T follicular helper cell (primary cell): ENCODE measurements around the gene BMPR1B.
"Not testable (repeated sequence)": the region's sequence is repeated elsewhere in the genome, so short reads cannot be mapped to it uniquely, and the experiment has no call there.

Experiments
- DNase-seq: peaks from one replicate; pipeline ENCODE4 v3.0.0-alpha.2; 2020; ENCODE audit warnings: low read depth

BMPR1B gene

DNA sequence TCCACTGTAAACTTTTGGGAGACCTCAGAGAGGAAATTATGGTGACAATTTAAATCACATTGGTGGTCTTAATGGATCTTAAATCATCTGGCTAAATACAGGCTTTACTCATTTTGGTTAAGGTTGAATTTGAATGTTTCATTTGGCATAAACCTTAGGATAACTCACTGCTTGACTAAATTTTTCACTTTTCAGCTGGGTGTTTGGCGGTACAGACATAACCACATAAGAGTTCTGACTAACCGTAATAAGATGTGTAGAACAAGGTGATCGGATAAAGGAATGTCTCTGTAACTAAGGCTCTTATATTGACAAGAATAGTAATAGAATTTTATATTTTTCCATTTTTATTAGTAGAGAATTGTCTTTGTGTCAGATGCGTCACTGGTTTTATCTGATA lies 281.0 kb downstream of the BMPR1B start:
- no peak for DNase-seq

GRCh38 chr4:95044324-95044837 lies 286.6 kb downstream of the BMPR1B start:
- no peak for DNase-seq

GRCh38 chr4:95045429-95045828 lies 287.7 kb downstream of the BMPR1B start:
- no peak for DNase-seq

DNA sequence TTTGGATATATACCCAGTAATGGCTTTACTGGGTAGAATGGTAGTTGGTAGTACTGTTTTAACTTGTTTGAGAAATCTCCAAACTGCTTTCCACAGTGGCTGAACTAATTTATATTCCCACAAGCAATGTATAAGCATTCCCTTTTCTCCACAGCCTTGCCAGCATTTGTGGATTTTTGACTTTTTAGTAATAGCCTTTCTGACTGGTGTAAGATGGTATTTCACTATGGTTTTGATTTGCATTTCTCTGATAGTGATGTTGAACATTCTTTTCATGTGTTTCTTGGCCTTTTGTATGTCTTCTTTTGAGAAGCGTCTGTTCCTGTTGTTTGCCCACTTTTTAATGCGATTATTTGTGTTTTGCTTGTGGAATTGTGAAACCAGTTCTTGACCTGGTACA lies 290.5 kb downstream of the BMPR1B start:
- no peak for DNase-seq

- no peak for DNase-seq
Measured at GRCh38 chr4:95049551-95050233, 291.9 kb downstream of the BMPR1B start.

GRCh38 chr4:95050980-95051701 lies 293.4 kb downstream of the BMPR1B start:
- DNase-seq, result no peak

GRCh38 chr4:95051702-95052020 lies 293.9 kb downstream of the BMPR1B start:
- DNase-seq, result no peak

GRCh38 chr4:95058991-95059390 lies 301.2 kb downstream of the BMPR1B start:
- no peak for DNase-seq

DNA sequence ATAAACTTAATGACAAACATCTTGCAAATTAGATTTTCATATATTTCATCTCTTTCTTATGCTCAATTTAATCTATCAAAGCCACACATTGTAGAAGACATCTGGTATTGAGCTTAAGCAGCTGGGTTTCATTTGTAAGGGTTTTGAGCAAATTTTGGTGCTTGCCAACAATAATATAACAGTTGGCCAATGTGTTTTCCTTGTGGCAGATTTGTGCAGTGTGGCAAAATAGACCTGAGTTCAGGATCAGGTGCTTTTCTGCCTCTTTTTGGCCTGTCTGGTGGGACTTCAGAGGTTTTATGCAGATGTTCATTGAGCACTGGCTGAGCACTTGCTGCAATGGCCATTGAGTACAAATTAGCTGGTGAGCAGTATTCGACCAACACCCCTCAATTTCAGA lies 301.9 kb downstream of the BMPR1B start:
- no peak for DNase-seq

GRCh38 chr4:95061220-95061619 lies 303.5 kb downstream of the BMPR1B start:
- no peak for DNase-seq

GRCh38 chr4:95061801-95062200 lies 304.0 kb downstream of the BMPR1B start:
- DNase-seq, result not testable (repeated sequence)

GRCh38 chr4:95066050-95066449 lies 308.3 kb downstream of the BMPR1B start:
- no peak for DNase-seq

- no peak for DNase-seq
Measured at GRCh38 chr4:95068401-95068800, 310.6 kb downstream of the BMPR1B start.

GRCh38 chr4:95068818-95069478 lies 311.2 kb downstream of the BMPR1B start:
- DNase-seq, result no peak

GRCh38 chr4:95071851-95072250 lies 314.1 kb downstream of the BMPR1B start:
- no peak for DNase-seq

DNA sequence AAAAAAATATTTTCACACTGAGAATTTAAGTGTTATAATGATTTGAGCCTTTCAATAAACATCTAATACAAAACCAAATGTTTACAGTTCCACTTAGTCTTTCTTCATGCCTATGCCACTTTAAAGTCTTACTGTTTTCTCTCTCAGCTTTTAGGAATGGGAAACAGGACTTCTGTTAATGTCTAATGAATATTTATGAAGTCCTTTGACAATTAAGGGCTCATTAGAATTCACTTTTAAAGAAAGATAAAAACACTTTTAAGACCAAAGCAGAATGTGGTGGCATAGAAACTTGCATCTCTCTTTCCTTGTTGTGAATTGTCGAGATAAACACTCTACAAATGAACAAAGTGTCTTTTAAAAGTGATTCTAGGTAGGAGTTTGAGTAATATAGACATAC lies 315.9 kb downstream of the BMPR1B start:
- no peak for DNase-seq

DNA sequence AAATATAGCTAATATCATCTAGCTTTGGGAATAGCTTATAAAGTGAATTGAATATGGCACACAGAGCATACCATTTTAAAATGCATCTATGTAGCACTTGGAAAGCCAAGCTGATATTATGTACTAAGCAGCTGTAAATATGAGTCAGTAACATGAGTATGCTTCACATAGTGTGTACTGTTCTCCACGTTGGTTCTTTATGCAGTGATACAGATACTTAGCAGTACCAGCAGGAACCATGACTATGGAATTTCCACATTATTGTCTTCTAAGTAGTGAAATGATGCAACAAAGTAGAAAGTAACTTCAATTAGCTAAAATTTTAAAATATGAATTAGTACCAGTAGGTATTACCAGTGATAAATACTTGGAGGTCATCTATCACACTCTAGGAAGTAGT lies 320.1 kb downstream of the BMPR1B start:
- no peak for DNase-seq

GRCh38 chr4:95080969-95081368 lies 323.2 kb downstream of the BMPR1B start:
- DNase-seq, result no peak

- DNase-seq, result no peak
Measured at GRCh38 chr4:95084584-95084983, 326.8 kb downstream of the BMPR1B start.

- DNase-seq, result no peak
Measured at GRCh38 chr4:95085124-95085833, 327.5 kb downstream of the BMPR1B start.

DNA sequence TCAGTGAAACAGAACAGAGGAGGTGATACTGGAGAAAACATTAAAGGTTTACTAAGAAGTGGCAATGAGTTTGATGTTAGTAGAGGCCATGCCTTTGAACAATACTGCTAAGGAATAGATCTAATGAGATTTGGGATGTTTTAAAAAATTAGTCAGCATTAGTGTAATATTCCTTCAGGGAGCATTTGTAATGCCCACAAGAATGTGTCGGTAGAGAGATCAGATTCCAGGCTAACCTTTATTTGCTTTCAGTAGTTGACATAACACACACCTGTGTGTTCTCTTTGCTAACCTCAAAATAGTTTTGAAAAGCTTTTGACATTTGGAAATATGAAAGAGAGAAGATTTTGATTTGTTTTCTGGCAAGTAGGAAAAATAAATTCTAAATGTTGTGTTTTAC lies 328.8 kb downstream of the BMPR1B start:
- DNase-seq, result no peak

- DNase-seq, result no peak
Measured at GRCh38 chr4:95087657-95088455, 330.1 kb downstream of the BMPR1B start.
